BE2C (cell line): ENCODE measurements around the gene B3GALT6.

Experiments
- DNase-seq: peaks from one replicate; pipeline ENCODE4 v3.0.0-alpha.2; 2020
- H3K27me3 ChIP-seq: fragments of 250-450 bp; sonication (Bioruptor Pico); 2 replicates; pipeline ENCODE4 v1.5.1; 2020; ENCODE audit warnings: mild to moderate bottlenecking
- H3K36me3 ChIP-seq: fragments of 250-450 bp; sonication (Bioruptor Pico); 2 replicates; pipeline ENCODE4 v1.5.1; 2020; ENCODE audit warnings: mild to moderate bottlenecking
- H3K4me1 ChIP-seq: fragments of 250-450 bp; sonication (Bioruptor Pico); 2 replicates; pipeline ENCODE4 v1.5.1; 2020
- H3K4me3 ChIP-seq: 2 replicates; pipeline ENCODE4 v1.5.1; 2011; ENCODE audit warnings: low read depth, low read length
- H3K9me3 ChIP-seq: fragments of 250-450 bp; sonication (Bioruptor Pico); 2 replicates; pipeline ENCODE4 v1.5.1; 2020
- CTCF ChIP-seq: IDR thresholded peaks from 2 replicates; pipeline ENCODE4 v1.5.1; 2012; ENCODE audit warnings: mild to moderate bottlenecking, low read depth, low read length

The B3GALT6 gene

GRCh38 chr1:1270813-1271212 lies 38.8 kb downstream of the B3GALT6 start:
- H3K4me1 ChIP-seq, result no peaks in the 10 kb centered on the region
- peaks cover 40% of the 10 kb centered on the region for H3K36me3 ChIP-seq
- no peaks in the 10 kb centered on the region for H3K9me3 ChIP-seq
- no peak for TF ChIP-seq CTCF
- no peaks in the 10 kb centered on the region for H3K27me3 ChIP-seq
- no peak overlapping the region for H3K4me3 ChIP-seq
- DNase-seq, result no peak

GRCh38 chr1:1272341-1273208 lies 40.5 kb downstream of the B3GALT6 start:
- Histone ChIP-seq H3K9me3 (no peaks in the 10 kb centered on the region), H3K36me3 (peaks cover 23% of the 10 kb centered on the region), H3K4me3 (peak overlapping the region; percentile 94), H3K27me3 (no peaks in the 10 kb centered on the region), H3K4me1 (no peaks in the 10 kb centered on the region)
- no peak for DNase-seq
- no peak for TF ChIP-seq CTCF

- no peak for TF ChIP-seq CTCF
- DNase-seq, result no peak
- H3K36me3 ChIP-seq, result peaks cover 17% of the 10 kb centered on the region
- H3K9me3 ChIP-seq, result no peaks in the 10 kb centered on the region
- H3K4me1 ChIP-seq, result no peaks in the 10 kb centered on the region
- no peaks in the 10 kb centered on the region for H3K27me3 ChIP-seq
- peak overlapping the region; percentile 94 for H3K4me3 ChIP-seq
Observed at GRCh38 chr1:1273209-1273511, 41.1 kb downstream of the B3GALT6 start.

GRCh38 chr1:1273512-1274298 lies 41.7 kb downstream of the B3GALT6 start, which contains the start of gene UBE2J2:
UBE2J2 (minus strand) TSS chr1:1273854; CDS start chr1:1267992, 5,862 bp downstream.
- Histone ChIP-seq H3K4me1 (no peaks in the 10 kb centered on the region), H3K4me3 (peak within 1 kb of the TSS; percentile 94), H3K27me3 (no peaks in the 10 kb centered on the region), H3K9me3 (no peaks in the 10 kb centered on the region), H3K36me3 (peaks cover 12% of the 10 kb centered on the region)
- TF ChIP-seq CTCF, result no peak
- DNase-seq, result peak; percentile 96

- Histone ChIP-seq H3K4me1 (no peaks in the 10 kb centered on the region), H3K9me3 (no peaks in the 10 kb centered on the region), H3K4me3 (peak overlapping the region; percentile 62), H3K27me3 (no peaks in the 10 kb centered on the region), H3K36me3 (peaks cover 12% of the 10 kb centered on the region)
- no peak for DNase-seq
- TF ChIP-seq CTCF, result no peak
Observed at GRCh38 chr1:1274299-1274930, 42.4 kb downstream of the B3GALT6 start.
